Kidney (tissue), 14 donors: Measurements from ENCODE around the gene CLDN6. TPM values are rescaled to one million over a fixed set of nuclear protein-coding genes. Genes with fewer than 3 reads are reported as not detected.

ENCODE experiments used
- DNase-seq, 5 donors: peaks; one replicate each; pipeline ENCODE4 v3.0.0-alpha.2; 2013 to 2020
- FAIRE-seq: peaks from 2 replicates; lab custom pipeline; 2012; peaks lifted over from hg19 to GRCh38; lab: Jason Lieb, UNC
- H3K27ac ChIP-seq, 2 donors: one replicate each; pipeline ENCODE4 v1.7.0; 2013; ENCODE audit warnings: low read depth in 2 of 2, low read length in 2 of 2, inconsistent platforms in 1 of 2
- H3K27me3 ChIP-seq: one replicate; pipeline ENCODE4 v1.7.1; 2013; ENCODE audit warnings: low read length, inconsistent platforms; ENCODE audit not compliant: control insufficient read depth, insufficient read depth
- H3K36me3 ChIP-seq, 3 donors: one replicate each; pipeline versions ENCODE4 v1.7.0 to v1.7.1; 2013; ENCODE audit warnings: low read length in 3 of 3, control low read depth in 1 of 3, inconsistent platforms in 1 of 3; ENCODE audit not compliant: insufficient read depth in 3 of 3, control insufficient read depth in 2 of 3
- H3K4me1 ChIP-seq, 3 donors: one replicate each; pipeline versions ENCODE4 v1.7.0 to v1.7.1; 2013; ENCODE audit warnings: low read length in 3 of 3, inconsistent platforms in 1 of 3, low read depth in 1 of 3; ENCODE audit not compliant: control insufficient read depth in 2 of 3, insufficient read depth in 2 of 3
- H3K4me3 ChIP-seq, 3 donors: one replicate each; pipeline versions ENCODE4 v1.7.0 to v1.8.1; 2013; ENCODE audit warnings: low read length in 3 of 3, control low read depth in 1 of 3, inconsistent platforms in 1 of 3
- H3K9ac ChIP-seq, 3 donors: one replicate each; pipeline versions ENCODE4 v1.7.0 to v1.7.1; 2013; ENCODE audit warnings: low read length in 3 of 3, control low read depth in 1 of 3, inconsistent platforms in 1 of 3
- H3K9me3 ChIP-seq, 3 donors: one replicate each; pipeline versions ENCODE4 v1.7.0 to v1.7.1; 2013; ENCODE audit warnings: low read length in 3 of 3, control low read depth in 1 of 3, inconsistent platforms in 1 of 3; ENCODE audit not compliant: control insufficient read depth in 2 of 3, insufficient read depth in 1 of 3
- CTCF ChIP-seq: IDR thresholded peaks from 3 replicates; pipeline ENCODE4 v1.5.1; 2012; ENCODE audit warnings: mild to moderate bottlenecking, moderate library complexity, borderline replicate concordance; ENCODE audit not compliant: insufficient read depth; ENCODE audit errors: extremely low read depth
- intact Hi-C: fragments of 100-400 bp; cut with DNase I; formaldehyde crosslinking; loops from one replicate; pipeline ENCODE4 v1.11.1; 2022
- polyA plus RNA-seq: library from polyadenylated mRNA; stranded (reverse); fragments of 350-450 nt; fragmentation: Illumina TruSeq; extraction: RNeasy Lipid Tissue Mini Kit (QIAGEN cat#74804); gene quantifications from one replicate; pipeline ENCODE4 v1.2.3, GENCODE V29; 2014; ENCODE audit warnings: low read depth, low replicate concordance; ENCODE audit not compliant: insufficient read depth
- total RNA-seq: library from RNA; stranded (reverse); fragmentation: NEBNext Ultra II Directional; extraction: Animal tissue kit (Norgen Biotek cat#: 25700); gene quantifications from one replicate; pipeline ENCODE4 v1.2.1, GENCODE V29; 2021
- donor health status: control.
- donor health status: control.
- donor health status: control.
- donor health status: control.
- donor health status: control.
- donor health status: DM: yes; HTN: yes; CAD: no.
- donor health status: Normal renal cell carcinoma (clear cell type).

Gene CLDN6
- total and polyA plus RNA-seq, 2 donors from 2014 or later, result 0.47 TPM; not detected in 1

- no peak for FAIRE-seq
These were observed 18.2 kb upstream of the CLDN6 start for GRCh38 chr16:3035972-3036725.

GRCh38 chr16:3035289-3035971, 17.4 kb upstream of the CLDN6 start:
- Histone ChIP-seq H3K27me3 (peaks cover 16% of the 10 kb centered on the region), H3K4me1 (no peaks in the 10 kb centered on the region), H3K4me3 (no peak overlapping the region), H3K36me3 (no peaks in the 10 kb centered on the region), H3K9me3 (no peaks in the 10 kb centered on the region), H3K9ac (no peak overlapping the region), H3K27ac (no peak overlapping the region)
- peak in 1 of 5 donors; percentile 57 for DNase-seq
- TF ChIP-seq CTCF, result no peak
- intact Hi-C loops, result no loop called here
- FAIRE-seq, result no peak

More at GRCh38 chr16:3035972-3036725, 18.2 kb upstream of the CLDN6 start:
- DNase-seq, result peak in 2 of 5 donors; percentile 61 to 79
- peaks cover 16% of the 10 kb centered on the region for H3K27me3 ChIP-seq
- H3K4me3 ChIP-seq, result no peak overlapping the region
- H3K36me3 ChIP-seq, result no peaks in the 10 kb centered on the region
- H3K27ac ChIP-seq, result no peak overlapping the region
- no peaks in the 10 kb centered on the region for H3K4me1 ChIP-seq
- no peaks in the 10 kb centered on the region for H3K9me3 ChIP-seq
- no peak overlapping the region for H3K9ac ChIP-seq
- intact Hi-C loops, result no loop called here
- no peak for TF ChIP-seq CTCF

- intact Hi-C loops, result no loop called here
- Histone ChIP-seq H3K27me3 (peaks cover 27% of the 10 kb centered on the region), H3K27ac (no peak overlapping the region), H3K9me3 (no peaks in the 10 kb centered on the region), H3K4me1 (peaks cover 0 to 5% (median 0%) of the 10 kb centered on the region in 3 donors), H3K36me3 (no peaks in the 10 kb centered on the region), H3K9ac (no peak overlapping the region), H3K4me3 (no peak overlapping the region)
- no peak for FAIRE-seq
- no peak for TF ChIP-seq CTCF
- no peak for DNase-seq
These were observed 14.6 kb upstream of the CLDN6 start for GRCh38 chr16:3032624-3033023.
